ENCODE data around the gene SOX8. TPM values are rescaled to one million over a fixed set of nuclear protein-coding genes. Genes with fewer than 3 reads are reported as not detected.

SOX8 gene
- total RNA-seq, 4 donors from 2014 or later, result under 0.01 to 6.4 (median 1.1) TPM; not detected in 1

DNA sequence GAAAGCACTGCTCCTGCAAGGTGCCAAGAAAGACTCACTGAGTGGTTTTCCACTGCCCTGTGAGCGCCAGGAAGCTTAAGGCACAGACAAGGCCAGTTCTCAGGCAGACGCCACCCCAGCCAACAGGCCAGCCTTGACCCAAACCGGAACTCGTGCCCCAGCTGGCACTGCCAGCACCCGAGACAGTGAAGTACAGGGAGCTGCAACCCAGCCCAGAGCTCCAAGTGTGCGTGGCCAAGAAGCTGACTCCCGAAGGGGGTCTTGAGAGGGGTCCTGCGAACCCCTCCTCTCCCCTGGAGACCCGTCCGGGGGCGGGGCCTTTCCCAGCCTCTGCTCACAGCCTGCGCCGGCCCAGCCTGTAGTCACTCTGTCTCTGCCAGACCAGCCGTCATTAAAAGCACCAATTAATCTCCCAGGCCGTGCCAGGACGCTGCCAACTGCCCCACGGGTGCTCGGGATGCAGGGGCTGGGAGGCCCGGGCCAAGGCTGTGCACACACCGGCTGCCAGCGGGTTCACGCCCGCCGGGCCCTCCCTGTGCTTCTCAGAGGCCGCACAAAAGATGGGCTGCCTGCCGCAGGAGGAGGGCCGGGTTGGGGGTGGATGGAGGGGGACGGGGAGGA, 4.4 kb upstream of the SOX8 start:
- peaks cover 0 to 15% of the 10 kb centered on the region in 2 donors for H3K4me1 ChIP-seq
- H3K4me3 ChIP-seq, result no peak overlapping the region

DNA sequence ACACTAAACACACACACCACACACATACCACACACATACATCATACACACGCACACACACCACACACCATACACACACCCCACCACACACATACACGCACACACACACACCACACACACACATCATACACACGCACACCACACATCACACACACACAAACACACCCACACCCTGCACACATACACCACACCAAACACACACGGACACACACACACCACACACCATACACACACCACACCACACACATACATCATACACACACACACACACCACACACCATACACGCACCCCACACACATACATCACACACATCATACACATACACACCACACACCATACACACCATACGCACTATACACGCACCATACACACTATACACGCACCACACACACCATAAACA, 3.7 kb upstream of the SOX8 start:
- no peak for DNase-seq
- H3K9me3 ChIP-seq, result no peaks in the 10 kb centered on the region
- H3K27me3 ChIP-seq, result peaks cover 3 to 5% of the 10 kb centered on the region in 2 donors
- H3K4me1 ChIP-seq, result peaks cover 0 to 16% of the 10 kb centered on the region in 2 donors
- H3K27ac ChIP-seq, result no peak overlapping the region
- no peaks in the 10 kb centered on the region for H3K36me3 ChIP-seq
- H3K4me3 ChIP-seq, result no peak overlapping the region
- TF ChIP-seq, protein P1, sequence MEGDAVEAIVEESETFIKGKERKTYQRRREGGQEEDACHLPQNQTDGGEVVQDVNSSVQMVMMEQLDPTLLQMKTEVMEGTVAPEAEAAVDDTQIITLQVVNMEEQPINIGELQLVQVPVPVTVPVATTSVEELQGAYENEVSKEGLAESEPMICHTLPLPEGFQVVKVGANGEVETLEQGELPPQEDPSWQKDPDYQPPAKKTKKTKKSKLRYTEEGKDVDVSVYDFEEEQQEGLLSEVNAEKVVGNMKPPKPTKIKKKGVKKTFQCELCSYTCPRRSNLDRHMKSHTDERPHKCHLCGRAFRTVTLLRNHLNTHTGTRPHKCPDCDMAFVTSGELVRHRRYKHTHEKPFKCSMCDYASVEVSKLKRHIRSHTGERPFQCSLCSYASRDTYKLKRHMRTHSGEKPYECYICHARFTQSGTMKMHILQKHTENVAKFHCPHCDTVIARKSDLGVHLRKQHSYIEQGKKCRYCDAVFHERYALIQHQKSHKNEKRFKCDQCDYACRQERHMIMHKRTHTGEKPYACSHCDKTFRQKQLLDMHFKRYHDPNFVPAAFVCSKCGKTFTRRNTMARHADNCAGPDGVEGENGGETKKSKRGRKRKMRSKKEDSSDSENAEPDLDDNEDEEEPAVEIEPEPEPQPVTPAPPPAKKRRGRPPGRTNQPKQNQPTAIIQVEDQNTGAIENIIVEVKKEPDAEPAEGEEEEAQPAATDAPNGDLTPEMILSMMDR (IDR thresholded peaks at IDR 0.05), result no peak
- no peak for TF ChIP-seq POLR2A (IDR thresholded peaks at IDR 0.05)
- intact Hi-C loops (cut with DNase I; ENCODE audit: low total_unique reads), result no loop called here

More for the DNA sequence above, 4.4 kb upstream of the SOX8 start:
- Histone ChIP-seq H3K27ac (no peak overlapping the region), H3K27me3 (peaks cover 0 to 5% of the 10 kb centered on the region in 2 donors), H3K36me3 (no peaks in the 10 kb centered on the region), H3K9me3 (no peaks in the 10 kb centered on the region)
- DNase-seq, result no peak
- TF ChIP-seq POLR2A (IDR thresholded peaks at IDR 0.05), result no peak
- TF ChIP-seq, protein P1 (IDR thresholded peaks at IDR 0.05), result no peak
- intact Hi-C loops (cut with DNase I; ENCODE audit: low total_unique reads), result no loop called here

DNA sequence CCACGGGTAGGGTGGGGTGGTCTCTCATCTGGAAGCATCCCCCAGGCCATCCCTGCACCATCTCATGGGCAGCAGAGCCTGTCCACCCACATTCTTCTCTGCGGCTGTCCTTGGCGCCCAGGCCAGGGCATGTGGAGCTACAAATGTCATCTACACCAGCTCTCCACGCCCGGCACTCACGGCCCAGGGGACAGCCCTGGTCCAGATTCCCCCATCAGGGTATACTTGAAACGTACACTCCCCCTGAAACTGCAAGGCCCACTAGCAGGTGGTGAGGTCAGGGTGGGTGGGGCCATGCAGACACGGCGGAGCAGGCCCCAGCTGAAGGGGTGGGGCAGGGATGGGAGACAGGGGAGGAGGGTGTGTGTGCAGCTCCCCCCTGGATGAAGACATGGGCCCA, 3.2 kb upstream of the SOX8 start:
- H3K27me3 ChIP-seq, result peaks cover 4 to 5% of the 10 kb centered on the region in 2 donors
- peaks cover 0 to 16% of the 10 kb centered on the region in 2 donors for H3K4me1 ChIP-seq
- intact Hi-C loops (cut with DNase I; ENCODE audit: low total_unique reads), result no loop called here
- no peaks in the 10 kb centered on the region for H3K36me3 ChIP-seq
- TF ChIP-seq, protein P1 (IDR thresholded peaks at IDR 0.05), result no peak
- no peak for TF ChIP-seq POLR2A (IDR thresholded peaks at IDR 0.05)
- no peak overlapping the region for H3K27ac ChIP-seq
- H3K9me3 ChIP-seq, result no peaks in the 10 kb centered on the region
- DNase-seq, result no peak
- no peak overlapping the region for H3K4me3 ChIP-seq

DNA sequence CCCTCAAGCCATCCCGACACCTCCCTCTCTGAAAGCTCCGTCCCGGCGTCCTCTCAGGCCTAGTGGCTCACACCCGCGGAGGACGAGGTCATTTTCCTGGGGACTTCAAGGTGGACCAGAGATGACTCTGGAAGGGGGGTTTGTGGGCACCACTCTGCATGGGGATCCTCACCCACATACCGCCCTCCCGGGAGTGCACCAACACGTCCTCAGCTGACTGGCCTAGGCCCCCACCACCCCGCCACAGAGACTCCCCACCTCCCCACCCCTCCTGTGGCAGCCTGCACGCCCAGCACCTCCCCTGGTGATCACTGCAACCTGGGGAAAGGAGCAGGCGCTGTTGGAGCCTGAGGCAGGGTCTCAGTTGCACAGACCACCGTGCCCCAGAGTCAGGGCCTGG, 2.4 kb upstream of the SOX8 start:
- no peaks in the 10 kb centered on the region for H3K9me3 ChIP-seq
- H3K4me3 ChIP-seq, result no peak overlapping the region
- no peak for DNase-seq
- peaks cover 4 to 5% of the 10 kb centered on the region in 2 donors for H3K27me3 ChIP-seq
- intact Hi-C loops (cut with DNase I; ENCODE audit: low total_unique reads), result no loop called here
- no peaks in the 10 kb centered on the region for H3K36me3 ChIP-seq
- TF ChIP-seq, protein P1 (IDR thresholded peaks at IDR 0.05), result no peak
- TF ChIP-seq POLR2A (IDR thresholded peaks at IDR 0.05), result no peak
- H3K4me1 ChIP-seq, result peaks cover 0 to 16% of the 10 kb centered on the region in 2 donors
- no peak overlapping the region for H3K27ac ChIP-seq

DNA sequence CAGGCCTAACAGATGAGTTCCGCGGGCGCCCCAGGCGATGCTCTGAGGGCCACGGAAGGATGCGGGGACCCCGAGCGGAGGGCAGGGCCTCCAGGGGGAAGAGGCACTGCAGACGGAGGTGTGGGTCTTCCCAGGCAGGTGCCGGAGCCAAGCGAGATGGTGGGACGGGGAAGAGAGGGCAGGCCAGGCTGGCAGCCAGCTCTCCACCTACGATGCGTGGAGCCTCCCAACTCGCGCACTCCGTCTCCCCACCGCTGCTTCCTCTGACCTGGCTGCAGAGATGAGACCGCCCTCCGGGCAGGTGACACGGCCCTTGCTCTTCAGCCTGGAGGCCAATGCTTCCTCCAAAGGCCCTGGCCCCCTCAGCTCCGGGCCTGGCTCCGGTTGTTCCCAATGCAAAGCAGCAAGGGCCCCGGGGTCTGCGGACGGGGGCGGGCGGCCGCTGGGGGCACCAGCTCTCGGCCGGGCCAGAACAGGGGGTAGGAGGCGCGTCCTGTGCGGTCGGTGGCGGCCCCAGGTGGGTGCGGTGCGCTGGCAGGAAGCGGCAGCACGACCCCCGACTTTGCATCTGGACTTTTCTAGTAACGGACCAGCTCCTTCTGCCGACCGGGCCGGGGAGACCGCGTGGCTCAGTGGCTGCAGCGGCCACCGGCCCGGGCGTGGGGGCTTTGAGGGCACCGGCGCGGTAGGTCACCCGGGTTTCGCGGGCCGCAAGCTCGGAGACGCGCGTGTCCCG, 1.5 kb upstream of the SOX8 start:
- no peaks in the 10 kb centered on the region for H3K9me3 ChIP-seq
- H3K4me3 ChIP-seq, result peak overlapping the region in 1 of 2 donors; percentile 37
- peaks cover 4 to 5% of the 10 kb centered on the region in 2 donors for H3K27me3 ChIP-seq
- H3K4me1 ChIP-seq, result peaks cover 0 to 16% of the 10 kb centered on the region in 2 donors
- no peak for DNase-seq
- H3K27ac ChIP-seq, result no peak overlapping the region
- TF ChIP-seq, protein P1 (IDR thresholded peaks at IDR 0.05), result no peak
- no peak for TF ChIP-seq POLR2A (IDR thresholded peaks at IDR 0.05)
- intact Hi-C loops (cut with DNase I; ENCODE audit: low total_unique reads), result no loop called here
- no peaks in the 10 kb centered on the region for H3K36me3 ChIP-seq
